Measurements from ENCODE around the gene GPR157. TPM values are rescaled to one million over a fixed set of nuclear protein-coding genes. Genes with fewer than 3 reads are reported as not detected.

The GPR157 gene
- total and polyA plus RNA-seq, 10 of the 15 experiments (the other 5 are each of a cell fraction or from before 2014, with no cell fraction given): 0.66 to 15.9 (median 3.1) TPM

DNA sequence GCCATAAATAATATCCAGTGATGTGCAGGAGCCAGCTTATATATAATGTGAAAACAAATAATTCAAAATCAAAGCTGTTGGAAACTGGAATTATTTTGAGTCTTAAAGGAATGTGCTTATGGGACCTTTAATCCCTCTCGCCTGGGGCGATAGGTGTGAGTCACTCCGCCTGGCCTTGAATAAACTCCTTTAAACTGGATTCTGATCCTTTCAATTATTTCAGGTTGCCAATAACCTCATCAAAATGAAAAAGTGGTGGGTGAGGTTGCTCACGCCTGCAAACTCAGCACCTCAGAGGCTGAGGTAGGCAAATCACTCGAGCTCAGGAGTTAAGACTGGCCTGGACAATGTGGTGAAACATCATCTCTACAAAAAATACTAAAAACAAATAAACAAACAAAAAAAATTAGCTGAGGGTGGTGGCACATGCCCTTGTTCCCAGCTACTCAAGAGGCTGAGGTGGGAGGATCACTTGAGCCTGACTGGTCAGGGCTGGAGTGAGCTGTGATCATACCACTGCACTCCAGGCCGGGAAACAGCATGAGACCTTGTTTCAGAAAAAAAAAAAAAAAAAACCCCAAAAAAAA lies 48.1 kb downstream of the GPR157 start (continued):
- TF ChIP-seq ASH2L (IDR thresholded peaks at IDR 0.05; ENCODE audit: borderline replicate concordance, low read depth) (no peak; the same call in 1 of the 2 replicates), RFX5 (IDR thresholded peaks at IDR 0.05; ENCODE audit: low read depth, low read length) (no peak)

DNA sequence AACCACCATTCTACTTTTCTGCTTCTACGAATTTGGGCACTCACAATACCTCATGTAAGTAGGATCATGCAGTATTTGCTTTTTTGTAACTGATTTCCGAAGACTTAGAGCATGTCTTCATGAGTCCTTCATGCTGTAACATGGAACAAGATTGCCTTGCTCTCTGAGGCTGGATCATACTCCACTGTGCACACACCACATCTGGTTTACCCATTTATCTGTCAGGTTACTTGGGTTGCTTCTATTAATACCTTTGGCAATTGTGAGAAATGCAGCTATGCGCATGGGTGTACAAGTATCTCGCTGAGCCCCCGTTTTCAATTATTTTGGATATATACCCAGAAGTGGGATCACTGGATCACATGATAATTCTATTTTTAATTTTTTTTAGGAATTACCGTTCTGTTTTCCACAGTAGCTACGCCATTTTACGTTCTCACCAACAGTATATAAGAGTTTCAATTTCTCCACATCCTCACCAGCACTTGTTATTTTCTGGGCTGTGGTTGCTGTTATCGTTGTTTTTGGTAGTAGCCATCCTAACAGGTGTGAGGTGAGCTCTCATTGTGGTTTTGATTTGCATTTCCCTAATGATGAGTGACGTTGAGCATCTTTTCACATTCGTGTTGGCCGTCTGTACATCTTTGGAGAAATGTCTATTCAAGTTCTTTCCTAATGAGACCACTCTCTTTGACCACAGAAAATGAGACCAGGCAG lies 48.8 kb downstream of the GPR157 start:
- peak overlapping the region; percentile 92 for H3K27ac ChIP-seq (ENCODE audit: control insufficient read depth, insufficient read depth)
- peak; percentile 85 for FAIRE-seq
- H3K4me1 ChIP-seq (ENCODE audit: control insufficient read depth, insufficient read depth, low read length): peaks cover 54% of the 10 kb centered on the region
- peak; percentile 89 for DNase-seq (ENCODE audit: low read depth, low spot score)
- no peaks in the 10 kb centered on the region for H3K27me3 ChIP-seq (replicated peaks in 1 of 2; ENCODE audit: control insufficient read depth in 2 of 2, insufficient read depth in 2 of 2, low read length in 1 of 2)
- no peaks in the 10 kb centered on the region for H4K20me1 ChIP-seq (ENCODE audit: control insufficient read depth, insufficient read depth)
- intact Hi-C loops (cut with micrococcal nuclease; ENCODE audit: unreplicated experiment) (loop anchor here (2.0 to 5.0 kb wide), 4 partner anchors 43 to 332 kb away; partner anchors contain the start of gene ENO1), in situ Hi-C loops (cut with MboI) (no loop called here)
- peak overlapping the region; percentile 45; the same call in 1 of the 2 replicates for H3K4me3 ChIP-seq
- CTCF ChIA-PET: interaction anchor here (0.6 to 4.0 kb wide), 13 partner anchors 10 to 352 kb away, joined by 3 to 26 read pairs (median 4); no protein-coding TSS in a partner anchor
- POLR2A ChIA-PET: interaction anchor here (0.6 to 4.5 kb wide), 10 partner anchors 10 to 271 kb away, joined by 3 to 45 read pairs (median 5); no protein-coding TSS in a partner anchor
- H3K9ac ChIP-seq (ENCODE audit: control insufficient read depth, insufficient read depth, low read length): peak overlapping the region; percentile 29
- H3K36me3 ChIP-seq (ENCODE audit: control insufficient read depth in 2 of 2, insufficient read depth in 2 of 2, low read length in 1 of 2): no peaks in the 10 kb centered on the region
- RAD21 ChIA-PET (ENCODE audit: unreplicated experiment): interaction anchor here (0.7 to 2.3 kb wide), 10 partner anchors 10 to 75 kb away, joined by 3 to 15 read pairs (median 5); partner anchors contain the start of gene GPR157
- no peaks in the 10 kb centered on the region for H3K79me2 ChIP-seq (ENCODE audit: control insufficient read depth, insufficient read depth, low read length)
- H3K9me3 ChIP-seq (replicated peaks; ENCODE audit: control insufficient read depth, insufficient read depth, low read length): peaks cover 1% of the 10 kb centered on the region
- H2AFZ ChIP-seq (ENCODE audit: control insufficient read depth, low read depth, low read length): no peak overlapping the region; the same call in 1 of the 2 replicates
- SMC1A ChIA-PET (ENCODE audit: uncharacterized antibody, unreplicated experiment): interaction anchor here (0.8 to 4.8 kb wide), 17 partner anchors 9 to 510 kb away, joined by 3 to 59 read pairs (median 4); partner anchors contain the start of gene SLC2A5
- peak; percentile 66 for ATAC-seq
- WGBS (ENCODE audit: insufficient coverage, insufficient replicate concordance, low lambda C conversion rate, missing lambda C conversion rate): 13% methylated on average over 12 of the region's 12 CpGs
- BruUV-seq (replicated peaks): TSS peak; percentile 76
- H3K4me2 ChIP-seq (ENCODE audit: control insufficient read depth, insufficient read depth): peak overlapping the region; percentile 70
- TF ChIP-seq TCF12 (IDR thresholded peaks at IDR 0.05; ENCODE audit: low read depth, low read length) (peak; percentile 93), MXI1 (IDR thresholded peaks at IDR 0.05; ENCODE audit: low read depth, low read length) (peak; percentile 71; the same call in 1 of the 2 replicates), EED (IDR thresholded peaks at IDR 0.05; ENCODE audit: low read depth) (peak; percentile 75; the same call in 1 of the 2 replicates), RELB (IDR thresholded peaks at IDR 0.05; ENCODE audit: low read depth) (peak; percentile 76), PBX3 (IDR thresholded peaks at IDR 0.05; ENCODE audit: insufficient replicate concordance, low read depth, low read length) (peak; percentile 80), SMC3 (IDR thresholded peaks at IDR 0.05; ENCODE audit: borderline replicate concordance, low read length) (no peak), SMARCA5 (IDR thresholded peaks at IDR 0.05) (0 out of 2 replicates have a peak, but pooled peaks have one; percentile 38), RCOR1 (conservative IDR thresholded peaks at IDR 0.05; ENCODE audit: low read depth, low read length) (0 out of 2 replicates have a peak, but pooled peaks have one; percentile 11)
- TF ChIP-seq, protein P1, sequence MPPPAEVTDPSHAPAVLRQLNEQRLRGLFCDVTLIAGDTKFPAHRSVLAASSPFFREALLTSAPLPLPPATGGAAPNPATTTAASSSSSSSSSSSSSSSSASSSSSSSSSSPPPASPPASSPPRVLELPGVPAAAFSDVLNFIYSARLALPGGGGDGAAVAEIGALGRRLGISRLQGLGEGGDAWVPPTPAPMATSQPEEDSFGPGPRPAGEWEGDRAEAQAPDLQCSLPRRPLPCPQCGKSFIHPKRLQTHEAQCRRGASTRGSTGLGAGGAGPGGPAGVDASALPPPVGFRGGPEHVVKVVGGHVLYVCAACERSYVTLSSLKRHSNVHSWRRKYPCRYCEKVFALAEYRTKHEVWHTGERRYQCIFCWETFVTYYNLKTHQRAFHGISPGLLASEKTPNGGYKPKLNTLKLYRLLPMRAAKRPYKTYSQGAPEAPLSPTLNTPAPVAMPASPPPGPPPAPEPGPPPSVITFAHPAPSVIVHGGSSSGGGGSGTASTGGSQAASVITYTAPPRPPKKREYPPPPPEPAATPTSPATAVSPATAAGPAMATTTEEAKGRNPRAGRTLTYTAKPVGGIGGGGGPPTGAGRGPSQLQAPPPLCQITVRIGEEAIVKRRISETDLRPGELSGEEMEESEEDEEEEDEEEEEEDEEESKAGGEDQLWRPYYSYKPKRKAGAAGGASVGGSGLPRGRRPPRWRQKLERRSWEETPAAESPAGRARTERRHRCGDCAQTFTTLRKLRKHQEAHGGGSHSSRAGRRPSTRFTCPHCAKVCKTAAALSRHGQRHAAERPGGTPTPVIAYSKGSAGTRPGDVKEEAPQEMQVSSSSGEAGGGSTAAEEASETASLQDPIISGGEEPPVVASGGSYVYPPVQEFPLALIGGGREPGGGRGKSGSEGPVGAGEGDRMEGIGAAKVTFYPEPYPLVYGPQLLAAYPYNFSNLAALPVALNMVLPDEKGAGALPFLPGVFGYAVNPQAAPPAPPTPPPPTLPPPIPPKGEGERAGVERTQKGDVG (CRISPR knock-in tag; IDR thresholded peaks at IDR 0.05): no peak
- TF ChIP-seq, protein P2, sequence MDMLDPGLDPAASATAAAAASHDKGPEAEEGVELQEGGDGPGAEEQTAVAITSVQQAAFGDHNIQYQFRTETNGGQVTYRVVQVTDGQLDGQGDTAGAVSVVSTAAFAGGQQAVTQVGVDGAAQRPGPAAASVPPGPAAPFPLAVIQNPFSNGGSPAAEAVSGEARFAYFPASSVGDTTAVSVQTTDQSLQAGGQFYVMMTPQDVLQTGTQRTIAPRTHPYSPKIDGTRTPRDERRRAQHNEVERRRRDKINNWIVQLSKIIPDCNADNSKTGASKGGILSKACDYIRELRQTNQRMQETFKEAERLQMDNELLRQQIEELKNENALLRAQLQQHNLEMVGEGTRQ (IDR thresholded peaks at IDR 0.05; ENCODE audit: borderline replicate concordance, low read depth, low read length): no peak
